ENCODE data around the gene TEX14. TPM values are rescaled to one million over a fixed set of nuclear protein-coding genes. Genes with fewer than 3 reads are reported as not detected.

The TEX14 gene
- total and polyA plus RNA-seq, 10 of the 15 experiments (the other 5 are each of a cell fraction or from before 2014, with no cell fraction given), result 0.15 to 1.3 (median 0.66) TPM

GRCh38 chr17:58728798-58729197 is 37.0 kb upstream of the TEX14 start (continued):
- TF ChIP-seq ZBTB33 (IDR thresholded peaks at IDR 0.05) (no peak), RBBP5 (conservative IDR thresholded peaks at IDR 0.05) (no peak), CHD2 (IDR thresholded peaks at IDR 0.05; ENCODE audit: borderline replicate concordance, low read depth, low read length) (no peak), RFX5 (IDR thresholded peaks at IDR 0.05; ENCODE audit: low read depth, low read length) (no peak), CREM (IDR thresholded peaks at IDR 0.05; ENCODE audit: low read depth) (no peak), HDAC2 (IDR thresholded peaks at IDR 0.05) (no peak), RELA (IDR thresholded peaks at IDR 0.05; ENCODE audit: borderline replicate concordance, partially characterized antibody) (no peak)

- Histone ChIP-seq H3K79me2 (ENCODE audit: control insufficient read depth, insufficient read depth, low read length) (no peaks in the 10 kb centered on the region), H2AFZ (ENCODE audit: control insufficient read depth, low read depth, low read length) (no peak overlapping the region), H3K36me3 (ENCODE audit: control insufficient read depth in 2 of 2, insufficient read depth in 2 of 2, low read length in 1 of 2) (peaks cover 1 to 10% of the 10 kb centered on the region in 2 experiments; a peak in 2 of 4 replicates), H3K9me3 (replicated peaks; ENCODE audit: control insufficient read depth, insufficient read depth, low read length) (no peaks in the 10 kb centered on the region), H3K4me1 (ENCODE audit: control insufficient read depth, insufficient read depth, low read length) (no peaks in the 10 kb centered on the region), H3K9ac (ENCODE audit: control insufficient read depth, insufficient read depth, low read length) (no peak overlapping the region), H4K20me1 (ENCODE audit: control insufficient read depth, insufficient read depth) (no peaks in the 10 kb centered on the region), H3K4me3 (no peak overlapping the region), H3K4me2 (ENCODE audit: control insufficient read depth, insufficient read depth) (no peak overlapping the region), H3K27ac (ENCODE audit: control insufficient read depth, insufficient read depth) (no peak overlapping the region), H3K27me3 (replicated peaks in 1 of 2; ENCODE audit: control insufficient read depth in 2 of 2, insufficient read depth in 2 of 2, low read length in 1 of 2) (no peaks in the 10 kb centered on the region)
- BruUV-seq (replicated peaks), result no TSS peak
- SMC1A ChIA-PET (ENCODE audit: uncharacterized antibody, unreplicated experiment), result no interaction called here
- intact Hi-C loops (cut with micrococcal nuclease; ENCODE audit: unreplicated experiment), result no loop called here
- POLR2A ChIA-PET, result no interaction called here
- FAIRE-seq (no peak), ATAC-seq (no peak; the same call in 2 of the 3 replicates), DNase-seq (ENCODE audit: low read depth, low spot score) (no peak)
- CTCF ChIA-PET, result no interaction called here
- in situ Hi-C loops (cut with MboI), result no loop called here
- RAD21 ChIA-PET (ENCODE audit: unreplicated experiment), result no interaction called here
- 100% methylated on average over 2 of the region's 2 CpGs for WGBS (ENCODE audit: insufficient coverage, insufficient replicate concordance, low lambda C conversion rate, missing lambda C conversion rate)
- TF ChIP-seq JUNB (IDR thresholded peaks at IDR 0.05) (no peak), SPI1 (IDR thresholded peaks at IDR 0.05; ENCODE audit: borderline replicate concordance, insufficient read depth, low read depth, low read length) (no peak), FOXK2 (IDR thresholded peaks at IDR 0.05) (no peak), ZNF217 (IDR thresholded peaks at IDR 0.05) (no peak), NFYA (IDR thresholded peaks at IDR 0.05; ENCODE audit: borderline replicate concordance, low read depth, low read length) (no peak), NBN (IDR thresholded peaks at IDR 0.05) (no peak), MYC (IDR thresholded peaks at IDR 0.05; ENCODE audit: insufficient read depth, insufficient read length, insufficient replicate concordance, low read length, severe bottlenecking) (no peak), PKNOX1 (IDR thresholded peaks at IDR 0.05) (no peak), NFYB (IDR thresholded peaks at IDR 0.05; ENCODE audit: insufficient read depth, low read depth, low read length) (no peak), PAX8 (IDR thresholded peaks at IDR 0.05) (no peak), TCF3 (IDR thresholded peaks at IDR 0.05; ENCODE audit: borderline replicate concordance, insufficient read depth, low read depth, low read length) (no peak), IKZF2 (IDR thresholded peaks at IDR 0.05) (no peak), POLR2AphosphoS2 (IDR thresholded peaks at IDR 0.05; ENCODE audit: low read depth, low read length) (no peak), TAF1 (IDR thresholded peaks at IDR 0.05; ENCODE audit: borderline replicate concordance, low read depth, low read length) (no peak)
Measured at GRCh38 chr17:58722696-58723095, 30.9 kb upstream of the TEX14 start.

Measured in GM12878 (cell line).